H1 (cell line): ENCODE measurements around the gene THOC5. TPM values are rescaled to one million over a fixed set of nuclear protein-coding genes. Genes with fewer than 3 reads are reported as not detected.

Source experiments
- CTCF ChIA-PET: fragments of 300-600 bp; sonication (Branson Sonifier 250); formaldehyde crosslinking; loops from one replicate; lab custom pipeline; 2021; ENCODE audit not compliant: partially characterized antibody; lab: Charles Lee
- POLR2A ChIA-PET: fragments of 300-600 bp; sonication (Branson Sonifier 250); formaldehyde crosslinking; loops from one replicate; lab custom pipeline; 2021; ENCODE audit warnings: inconsistent platforms; ENCODE audit not compliant: partially characterized antibody; lab: Charles Lee
- DNase-seq, 2 experiments: peaks; one replicate each; pipeline versions ENCODE4 v3.0.0 to v3.0.0-alpha.2; 2010 to 2022; ENCODE audit warnings: low spot score in 2 of 2, low read depth in 1 of 2, mixed read lengths in 1 of 2
- FAIRE-seq: peaks from 2 replicates; lab custom pipeline; 2011; peaks lifted over from hg19 to GRCh38; lab: Jason Lieb, UNC
- H2AFZ ChIP-seq: 2 replicates; pipeline ENCODE4 v1.8.1; 2012; ENCODE audit warnings: low read length, inconsistent platforms
- H2AK5ac ChIP-seq: 2 replicates; pipeline ENCODE4 v1.6.1; 2013; ENCODE audit warnings: low read depth, low read length
- H2BK120ac ChIP-seq: replicated peaks from 2 replicates; pipeline ENCODE3; 2013; ENCODE audit warnings: low read depth, low read length, inconsistent platforms
- H2BK12ac ChIP-seq: 2 replicates; pipeline ENCODE4 v1.6.1; 2013; ENCODE audit warnings: low read depth, low read length
- H2BK15ac ChIP-seq: 2 replicates; pipeline ENCODE4 v1.6.1; 2013; ENCODE audit warnings: low read length
- H2BK20ac ChIP-seq: 2 replicates; pipeline ENCODE4 v1.6.1; 2013; ENCODE audit warnings: low read length
- H2BK5ac ChIP-seq: 2 replicates; pipeline ENCODE4 v1.6.1; 2013; ENCODE audit warnings: low read depth, low read length
- H3K14ac ChIP-seq: 2 replicates; pipeline ENCODE4 v1.6.1; 2013; ENCODE audit warnings: inconsistent platforms; ENCODE audit not compliant: insufficient read length
- H3K18ac ChIP-seq: 2 replicates; pipeline ENCODE4 v1.6.1; 2013; ENCODE audit warnings: low read length; ENCODE audit errors: extremely low read depth
- H3K23ac ChIP-seq: 2 replicates; pipeline ENCODE4 v1.6.1; 2013; ENCODE audit warnings: inconsistent platforms; ENCODE audit not compliant: insufficient read length
- H3K23me2 ChIP-seq: 2 replicates; pipeline ENCODE4 v1.6.1; 2013; ENCODE audit warnings: low read depth, low read length
- H3K27ac ChIP-seq: 2 replicates; pipeline ENCODE4 v1.6.1; 2011; ENCODE audit warnings: low read depth, low read length, inconsistent platforms
- H3K27me3 ChIP-seq, 4 experiments: replicated peaks in 1 of 4; 1 replicate in 1 of 4; 2 replicates in 3 of 4; pipeline versions ENCODE4 v1.6.1 to v1.8.1; 2011 to 2013; ENCODE audit warnings: low read length in 3 of 4, mild to moderate bottlenecking in 3 of 4, inconsistent platforms in 2 of 4, mixed read lengths in 2 of 4, moderate library complexity in 1 of 4; ENCODE audit not compliant: control insufficient read depth in 3 of 4, insufficient read depth in 3 of 4; ENCODE audit errors: extremely low read depth in 1 of 4
- H3K36me3 ChIP-seq, 4 experiments: 2 replicates each; pipeline versions ENCODE4 v1.6.1 to v1.8.1; 2011 to 2013; ENCODE audit warnings: mild to moderate bottlenecking in 4 of 4, low read length in 3 of 4, moderate library complexity in 2 of 4, control low read depth in 1 of 4, inconsistent platforms in 1 of 4; ENCODE audit not compliant: insufficient read depth in 4 of 4, control insufficient read depth in 2 of 4
- H3K4ac ChIP-seq: replicated peaks from 2 replicates; pipeline ENCODE3; 2013; ENCODE audit warnings: low read length, low read depth, mixed read lengths, inconsistent platforms; ENCODE audit not compliant: insufficient read length
- H3K4me1 ChIP-seq, 4 experiments: replicated peaks in 1 of 4; 1 replicate in 1 of 4; 2 replicates in 3 of 4; pipeline versions ENCODE4 v1.6.1 to v1.8.1; 2011 to 2013; ENCODE audit warnings: low read length in 3 of 4, inconsistent platforms in 2 of 4, mixed read lengths in 1 of 4; ENCODE audit not compliant: insufficient read depth in 4 of 4, control insufficient read depth in 3 of 4
- H3K4me2 ChIP-seq, 2 experiments: 2 replicates each; pipeline versions ENCODE4 v1.6.1 to v1.8.1; 2011 to 2013; ENCODE audit warnings: low read depth in 2 of 2, low read length in 2 of 2, control low read depth in 1 of 2, inconsistent platforms in 1 of 2, mild to moderate bottlenecking in 1 of 2; ENCODE audit not compliant: insufficient read depth in 1 of 2
- H3K4me3 ChIP-seq, 4 experiments: fragments of 200-600, 300-600 bp in 1 of 4; sonication (generic), shearing (Covaris generic), sonication (Bioruptor Twin) in 1 of 4; 2 replicates each; pipeline versions ENCODE4 v1.5.1 to v1.8.1; 2011 to 2016; ENCODE audit warnings: low read length in 4 of 4, low read depth in 3 of 4, control low read depth in 2 of 4, inconsistent platforms in 2 of 4, mild to moderate bottlenecking in 2 of 4, mixed read lengths in 1 of 4, moderate library complexity in 1 of 4; ENCODE audit not compliant: insufficient read depth in 2 of 4; ENCODE audit errors: extremely low read depth in 1 of 4
- H3K56ac ChIP-seq: replicated peaks from 2 replicates; pipeline ENCODE3; 2013; ENCODE audit warnings: low read depth, mild to moderate bottlenecking, mixed read lengths, low read length, inconsistent platforms; ENCODE audit not compliant: insufficient read length
- H3K79me1 ChIP-seq: 2 replicates; pipeline ENCODE4 v1.6.1; 2013; ENCODE audit warnings: low read depth, low read length, control low read depth
- H3K79me2 ChIP-seq, 2 experiments: 2 replicates each; pipeline versions ENCODE4 v1.6.1 to v1.8.1; 2012 to 2013; ENCODE audit warnings: low read length in 2 of 2, mild to moderate bottlenecking in 2 of 2, inconsistent platforms in 1 of 2; ENCODE audit not compliant: insufficient read depth in 2 of 2, control insufficient read depth in 1 of 2
- H3K9ac ChIP-seq, 4 experiments: replicated peaks in 1 of 4; 1 replicate in 1 of 4; 2 replicates in 3 of 4; pipeline versions ENCODE4 v1.6.1 to v1.8.1; 2011 to 2013; ENCODE audit warnings: low read depth in 3 of 4, low read length in 3 of 4, control low read depth in 2 of 4, mild to moderate bottlenecking in 2 of 4, moderate library complexity in 2 of 4, inconsistent platforms in 1 of 4; ENCODE audit errors: extremely low read depth in 1 of 4
- H3K9me3 ChIP-seq, 2 experiments: 2 replicates each; pipeline versions ENCODE4 v1.6.1 to v1.8.1; 2012 to 2013; ENCODE audit warnings: mild to moderate bottlenecking in 2 of 2, moderate library complexity in 2 of 2, control low read depth in 1 of 2, inconsistent platforms in 1 of 2, low read depth in 1 of 2, low read length in 1 of 2, mixed read lengths in 1 of 2; ENCODE audit not compliant: insufficient read depth in 2 of 2
- H4K20me1 ChIP-seq, 2 experiments: replicated peaks in 1 of 2; 2 replicates each; pipeline versions ENCODE3 to v1.8.1; 2011 to 2013; ENCODE audit warnings: inconsistent platforms in 2 of 2, low read length in 2 of 2, mild to moderate bottlenecking in 1 of 2; ENCODE audit not compliant: insufficient read depth in 2 of 2, control insufficient read depth in 1 of 2
- H4K5ac ChIP-seq: 2 replicates; pipeline ENCODE4 v1.6.1; 2013; ENCODE audit warnings: low read length, low read depth, mixed read lengths, inconsistent platforms; ENCODE audit not compliant: insufficient read length
- H4K8ac ChIP-seq: 2 replicates; pipeline ENCODE4 v1.8.0; 2013; ENCODE audit warnings: mild to moderate bottlenecking, moderate library complexity, low read length, inconsistent platforms; ENCODE audit not compliant: insufficient read depth; ENCODE audit errors: extremely low read depth
- H4K91ac ChIP-seq: replicated peaks from 2 replicates; pipeline ENCODE3; 2013; ENCODE audit warnings: low read length, mixed read lengths, inconsistent platforms; ENCODE audit not compliant: insufficient read length
- SIN3A ChIP-seq, 2 experiments: IDR thresholded peaks in 1 of 2; conservative IDR thresholded peaks in 1 of 2; 2 replicates each; pipeline ENCODE4 v1.6.1; 2011 to 2012; ENCODE audit warnings: low read length in 2 of 2, improper control_type of control experiment in 1 of 2, low read depth in 1 of 2, mild to moderate bottlenecking in 1 of 2
- WGBS, 2 experiments: shearing (Covaris generic) in 1 of 2; methylation state at CpG; one replicate each; pipeline versions ENCODE4 v1.1.6 to v1.1.7; 2013 to 2015; ENCODE audit warnings: low lambda C conversion rate in 2 of 2, mixed read lengths in 2 of 2, inconsistent platforms in 1 of 2, low coverage in 1 of 2, missing lambda C conversion rate in 1 of 2; ENCODE audit not compliant: insufficient replicate concordance in 2 of 2, insufficient coverage in 1 of 2, insufficient read length in 1 of 2; ENCODE audit errors: extremely low coverage in 1 of 2, missing lambda C conversion rate in 1 of 2; 5-methylcytosine and 5-hydroxymethylcytosine counted together
- polyA plus RNA-seq, 7 experiments: library from polyadenylated mRNA; depleted of rRNA in 3 of 7; stranded (reverse) in 5 of 7; unstranded in 2 of 7; fragments of >200 nt in 5 of 7; fragments of 200-250 nt in 2 of 7; gene quantifications; 1 replicate in 5 of 7; 2 replicates in 1 of 7; 4 replicates in 1 of 7; pipeline versions ENCODE4 v1.2.1 to v1.2.3, GENCODE V29; 2011 to 2013; ENCODE audit warnings: missing spikeins in 2 of 7, mixed read lengths in 2 of 7
- total RNA-seq: library from RNA; stranded (reverse); fragmentation: NEBNext Ultra II Directional; extraction: Animal tissue kit (Norgen Biotek cat#: 25700); gene quantifications from 2 replicates; pipeline ENCODE4 v1.2.1, GENCODE V29; 2021

THOC5 gene
- total and polyA plus RNA-seq, 2 of the 8 experiments (the other 6 are each of a cell fraction or from before 2014, with no cell fraction given): 27.7 to 65.7 TPM

DNA sequence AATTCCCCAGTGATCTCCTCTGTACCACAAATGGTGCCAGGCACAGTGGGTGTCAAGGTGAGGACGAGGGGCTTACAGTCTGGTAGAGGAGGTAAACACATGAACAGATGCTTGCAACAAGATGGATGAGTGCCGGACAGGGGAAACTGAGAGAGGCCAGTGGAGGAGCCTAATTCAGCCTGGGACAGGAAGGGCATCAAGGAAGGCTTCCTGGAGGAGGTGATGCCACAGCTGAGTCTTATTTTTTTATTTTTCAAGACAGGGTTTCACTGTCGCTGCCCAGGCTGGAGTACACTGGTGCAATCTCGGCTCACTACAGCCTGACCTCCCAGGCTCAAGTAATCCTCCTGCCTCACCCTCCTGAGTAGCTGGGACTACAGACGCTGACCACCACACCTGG is 92.3 kb downstream of the THOC5 start:
- no peak overlapping the region for H2BK12ac ChIP-seq
- H2BK120ac ChIP-seq: no peak overlapping the region
- H4K91ac ChIP-seq: no peak overlapping the region
- ChIA-PET POLR2A (no interaction called here), CTCF (interaction anchor here (0.7 to 7.0 kb wide), 4 partner anchors 10 to 1534 kb away, joined by 3 to 39 read pairs (median 4); partner anchors contain the start of gene RFPL1)
- no peak overlapping the region for H3K14ac ChIP-seq
- H4K20me1 ChIP-seq: no peaks in the 10 kb centered on the region
- H3K23me2 ChIP-seq: no peaks in the 10 kb centered on the region
- no peak overlapping the region for H4K8ac ChIP-seq
- no peak overlapping the region for H2BK20ac ChIP-seq
- H3K18ac ChIP-seq: no peak overlapping the region
- H3K4me3 ChIP-seq: no peak overlapping the region
- H3K9me3 ChIP-seq: no peaks in the 10 kb centered on the region
- no peak overlapping the region for H3K56ac ChIP-seq
- FAIRE-seq (no peak), DNase-seq (no peak)
- peaks cover 0 to 4% (median 0%) of the 10 kb centered on the region in 4 experiments; a peak in 2 of 7 replicates for H3K4me1 ChIP-seq
- no peaks in the 10 kb centered on the region for H3K27me3 ChIP-seq
- no peak overlapping the region for H4K5ac ChIP-seq
- H3K36me3 ChIP-seq: no peaks in the 10 kb centered on the region
- no peak overlapping the region for H3K4ac ChIP-seq
- H3K27ac ChIP-seq: no peak overlapping the region
- H3K79me2 ChIP-seq: no peaks in the 10 kb centered on the region
- H2BK5ac ChIP-seq: no peak overlapping the region
- H3K23ac ChIP-seq: no peak overlapping the region
- no peak overlapping the region for H2BK15ac ChIP-seq
- H2AK5ac ChIP-seq: no peak overlapping the region
- no peak overlapping the region for H3K9ac ChIP-seq
- no peak overlapping the region for H2AFZ ChIP-seq
- H3K4me2 ChIP-seq: no peak overlapping the region
- 90% methylated on average over 5 of the region's 5 CpGs; no CpG with 5 or more reads in 1 of the 2 experiments for WGBS, 2 experiments
- no peaks in the 10 kb centered on the region for H3K79me1 ChIP-seq
- TF ChIP-seq SIN3A (conservative IDR thresholded peaks at IDR 0.05 in 1 of 2, IDR thresholded peaks at IDR 0.05 in 1 of 2; ENCODE audit: low read depth in 1 of 2, low read length in 2 of 2): no peak
